ENCODE data around the gene ACAP2. TPM values are rescaled to one million over a fixed set of nuclear protein-coding genes. Genes with fewer than 3 reads are reported as not detected.

ACAP2 gene
- total and polyA plus RNA-seq, 2 donors (not counting 1 experiment from before 2014, with no cell fraction given) = 33.7 to 86.5 TPM

GRCh38 chr3:195250473-195251251, 192.2 kb downstream of the ACAP2 start:
- no peaks in the 10 kb centered on the region for H4K20me1 ChIP-seq (ENCODE audit: control insufficient read depth, extremely low read depth, insufficient read depth, low read length)
- peak in 1 of 2 donors; percentile 43 for DNase-seq (ENCODE audit: low read depth in 2 of 2)
- no peaks in the 10 kb centered on the region for H3K9me3 ChIP-seq (ENCODE audit: control insufficient read depth, insufficient read depth, low read depth, low read length)

GRCh38 chr3:195249858-195250464, 192.9 kb downstream of the ACAP2 start:
- Histone ChIP-seq H3K4me1 (ENCODE audit: control insufficient read depth, extremely low read depth, insufficient read depth, low read length) (no peaks in the 10 kb centered on the region), H4K20me1 (ENCODE audit: control insufficient read depth, extremely low read depth, insufficient read depth, low read length) (no peaks in the 10 kb centered on the region), H3K4me2 (ENCODE audit: extremely low read depth, insufficient read depth, low read length) (no peak overlapping the region), H3K4me3 (replicated peaks in 1 of 4; ENCODE audit: control extremely low read depth in 1 of 4, insufficient read depth in 1 of 4, low read depth in 3 of 4, low read length in 4 of 4) (no peak overlapping the region), H3K79me2 (ENCODE audit: control insufficient read depth, insufficient read depth, low read length) (peaks cover 2% of the 10 kb centered on the region), H2AFZ (ENCODE audit: low read length) (no peak overlapping the region), H3K9ac (ENCODE audit: insufficient read depth, low read length) (no peak overlapping the region), H3K27ac (ENCODE audit: insufficient read depth, low read length) (no peak overlapping the region), H3K27me3 (ENCODE audit: control insufficient read depth, insufficient read depth, low read length) (no peaks in the 10 kb centered on the region), H3K9me3 (ENCODE audit: control insufficient read depth, insufficient read depth, low read depth, low read length) (no peaks in the 10 kb centered on the region), H3K36me3 (ENCODE audit: control insufficient read depth, insufficient read depth, low read length) (no peaks in the 10 kb centered on the region)
- no peak for DNase-seq (ENCODE audit: low read depth in 2 of 2)
- TF ChIP-seq CTCF (conservative IDR thresholded peaks at IDR 0.05 in 1 of 2, IDR thresholded peaks at IDR 0.05 in 1 of 2; ENCODE audit: low read depth in 1 of 2, low read length in 2 of 2) (no peak), EZH2 (IDR thresholded peaks at IDR 0.05; ENCODE audit: low read length, missing control alignments) (no peak)

More at GRCh38 chr3:195250473-195251251, 192.2 kb downstream of the ACAP2 start:
- Histone ChIP-seq H3K36me3 (ENCODE audit: control insufficient read depth, insufficient read depth, low read length) (no peaks in the 10 kb centered on the region), H3K9ac (ENCODE audit: insufficient read depth, low read length) (no peak overlapping the region), H2AFZ (ENCODE audit: low read length) (no peak overlapping the region), H3K79me2 (ENCODE audit: control insufficient read depth, insufficient read depth, low read length) (peaks cover 2% of the 10 kb centered on the region), H3K4me3 (replicated peaks in 1 of 4; ENCODE audit: control extremely low read depth in 1 of 4, insufficient read depth in 1 of 4, low read depth in 3 of 4, low read length in 4 of 4) (no peak overlapping the region), H3K27ac (ENCODE audit: insufficient read depth, low read length) (no peak overlapping the region), H3K4me1 (ENCODE audit: control insufficient read depth, extremely low read depth, insufficient read depth, low read length) (no peaks in the 10 kb centered on the region), H3K4me2 (ENCODE audit: extremely low read depth, insufficient read depth, low read length) (no peak overlapping the region), H3K27me3 (ENCODE audit: control insufficient read depth, insufficient read depth, low read length) (no peaks in the 10 kb centered on the region)
- TF ChIP-seq EZH2 (IDR thresholded peaks at IDR 0.05; ENCODE audit: low read length, missing control alignments) = no peak
- TF ChIP-seq CTCF (conservative IDR thresholded peaks at IDR 0.05 in 1 of 2, IDR thresholded peaks at IDR 0.05 in 1 of 2; ENCODE audit: low read depth in 1 of 2, low read length in 2 of 2) = peak; percentile 36 to 66

- Histone ChIP-seq H3K36me3 (ENCODE audit: control insufficient read depth, insufficient read depth, low read length) (no peaks in the 10 kb centered on the region), H3K27me3 (ENCODE audit: control insufficient read depth, insufficient read depth, low read length) (no peaks in the 10 kb centered on the region), H3K4me2 (ENCODE audit: extremely low read depth, insufficient read depth, low read length) (no peak overlapping the region), H3K4me3 (replicated peaks in 1 of 4; ENCODE audit: control extremely low read depth in 1 of 4, insufficient read depth in 1 of 4, low read depth in 3 of 4, low read length in 4 of 4) (no peak overlapping the region), H3K9ac (ENCODE audit: insufficient read depth, low read length) (no peak overlapping the region), H4K20me1 (ENCODE audit: control insufficient read depth, extremely low read depth, insufficient read depth, low read length) (no peaks in the 10 kb centered on the region), H3K79me2 (ENCODE audit: control insufficient read depth, insufficient read depth, low read length) (no peaks in the 10 kb centered on the region), H3K9me3 (ENCODE audit: control insufficient read depth, insufficient read depth, low read depth, low read length) (no peaks in the 10 kb centered on the region), H2AFZ (ENCODE audit: low read length) (no peak overlapping the region), H3K27ac (ENCODE audit: insufficient read depth, low read length) (no peak overlapping the region), H3K4me1 (ENCODE audit: control insufficient read depth, extremely low read depth, insufficient read depth, low read length) (no peaks in the 10 kb centered on the region)
- DNase-seq (ENCODE audit: low read depth in 2 of 2) = no peak
- TF ChIP-seq EZH2 (IDR thresholded peaks at IDR 0.05; ENCODE audit: low read length, missing control alignments) (no peak), CTCF (conservative IDR thresholded peaks at IDR 0.05 in 1 of 2, IDR thresholded peaks at IDR 0.05 in 1 of 2; ENCODE audit: low read depth in 1 of 2, low read length in 2 of 2) (no peak)
Observed at GRCh38 chr3:195249057-195249770, 193.6 kb downstream of the ACAP2 start.

Measured in fibroblast of lung (primary cell).